ENCODE measurements around the gene ABCC8. TPM values are rescaled to one million over a fixed set of nuclear protein-coding genes. Genes with fewer than 3 reads are reported as not detected.
A peak's percentile ranks its signal among the peaks of the same experiment; 100 is the strongest.

Gene ABCC8
- total RNA-seq, 6 experiments from 2014 or later, result 1.3 to 1.5 TPM; not detected in 4

DNA sequence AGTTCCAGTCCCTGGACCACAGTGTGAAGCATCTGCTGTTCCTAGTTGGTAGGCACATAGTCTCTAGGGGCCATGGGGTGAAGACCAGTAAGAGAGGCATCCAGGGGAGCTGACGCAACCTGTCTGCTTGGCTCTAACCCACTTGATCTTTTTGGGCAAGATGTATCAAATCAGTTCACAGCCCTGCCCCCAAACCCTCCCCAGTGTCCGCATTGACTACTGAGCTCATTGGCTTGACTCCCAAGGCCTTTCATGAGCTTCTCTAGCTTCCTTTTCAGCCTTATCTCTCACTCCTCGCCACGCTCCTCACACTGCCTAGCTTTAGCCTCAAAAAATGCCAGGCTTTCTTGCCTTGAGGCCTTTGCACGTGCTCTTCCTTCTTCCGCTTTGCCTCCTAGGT, 29.7 kb upstream of the ABCC8 start:
- Histone ChIP-seq H3K9me3 (no peaks in the 10 kb centered on the region), H3K4me3 (no peak overlapping the region), H3K27me3 (no peaks in the 10 kb centered on the region), H3K36me3 (no peaks in the 10 kb centered on the region), H3K27ac (no peak overlapping the region), H3K4me1 (no peaks in the 10 kb centered on the region)
- DNase-seq, result no peak
- 73% methylated on average over 3 of the region's 6 CpGs for WGBS (ENCODE audit: insufficient coverage, low coverage, low lambda C conversion rate, missing lambda C conversion rate)
- intact Hi-C loops (cut with DNase I), result no loop called here
- TF ChIP-seq, protein P1, sequence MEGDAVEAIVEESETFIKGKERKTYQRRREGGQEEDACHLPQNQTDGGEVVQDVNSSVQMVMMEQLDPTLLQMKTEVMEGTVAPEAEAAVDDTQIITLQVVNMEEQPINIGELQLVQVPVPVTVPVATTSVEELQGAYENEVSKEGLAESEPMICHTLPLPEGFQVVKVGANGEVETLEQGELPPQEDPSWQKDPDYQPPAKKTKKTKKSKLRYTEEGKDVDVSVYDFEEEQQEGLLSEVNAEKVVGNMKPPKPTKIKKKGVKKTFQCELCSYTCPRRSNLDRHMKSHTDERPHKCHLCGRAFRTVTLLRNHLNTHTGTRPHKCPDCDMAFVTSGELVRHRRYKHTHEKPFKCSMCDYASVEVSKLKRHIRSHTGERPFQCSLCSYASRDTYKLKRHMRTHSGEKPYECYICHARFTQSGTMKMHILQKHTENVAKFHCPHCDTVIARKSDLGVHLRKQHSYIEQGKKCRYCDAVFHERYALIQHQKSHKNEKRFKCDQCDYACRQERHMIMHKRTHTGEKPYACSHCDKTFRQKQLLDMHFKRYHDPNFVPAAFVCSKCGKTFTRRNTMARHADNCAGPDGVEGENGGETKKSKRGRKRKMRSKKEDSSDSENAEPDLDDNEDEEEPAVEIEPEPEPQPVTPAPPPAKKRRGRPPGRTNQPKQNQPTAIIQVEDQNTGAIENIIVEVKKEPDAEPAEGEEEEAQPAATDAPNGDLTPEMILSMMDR (IDR thresholded peaks at IDR 0.05), result no peak
- no peak for TF ChIP-seq POLR2A (IDR thresholded peaks at IDR 0.05)
- ATAC-seq, result no peak

- intact Hi-C loops (cut with DNase I), result loop anchor here in 1 of 2 donors (2.0 kb wide), 1 partner anchor 122 kb away; no protein-coding TSS in a partner anchor
- 59% methylated on average over 4 of the region's 4 CpGs for WGBS (ENCODE audit: insufficient coverage, low coverage, low lambda C conversion rate, missing lambda C conversion rate)
These were observed 28.5 kb upstream of the ABCC8 start for GRCh38 chr11:17505146-17505545.

GRCh38 chr11:17504330-17505107, 27.9 kb upstream of the ABCC8 start:
- no peaks in the 10 kb centered on the region for H3K4me1 ChIP-seq
- TF ChIP-seq, protein P1 (IDR thresholded peaks at IDR 0.05), result peak; percentile 92 to 98 (median 94)
- no peak for TF ChIP-seq POLR2A (IDR thresholded peaks at IDR 0.05)
- peak; percentile 82 to 84 (median 82) for DNase-seq
- intact Hi-C loops (cut with DNase I), result loop anchor here (2.0 to 5.0 kb wide), 2 partner anchors 117 to 122 kb away; partner anchors contain the start of gene KCNJ11 (in 1 of the 2)
- no peaks in the 10 kb centered on the region for H3K27me3 ChIP-seq
- no peak overlapping the region for H3K27ac ChIP-seq
- ATAC-seq, result peak; percentile 88 to 96 (median 93)
- no peaks in the 10 kb centered on the region for H3K9me3 ChIP-seq
- no peaks in the 10 kb centered on the region for H3K36me3 ChIP-seq
- 38% methylated on average over 3 of the region's 9 CpGs for WGBS (ENCODE audit: insufficient coverage, low coverage, low lambda C conversion rate, missing lambda C conversion rate)
- no peak overlapping the region for H3K4me3 ChIP-seq

More at GRCh38 chr11:17505146-17505545, 28.5 kb upstream of the ABCC8 start:
- TF ChIP-seq, protein P1 (IDR thresholded peaks at IDR 0.05), result no peak
- no peak for TF ChIP-seq POLR2A (IDR thresholded peaks at IDR 0.05)
- Histone ChIP-seq H3K36me3 (no peaks in the 10 kb centered on the region), H3K4me1 (no peaks in the 10 kb centered on the region), H3K4me3 (no peak overlapping the region), H3K27me3 (no peaks in the 10 kb centered on the region), H3K27ac (no peak overlapping the region), H3K9me3 (no peaks in the 10 kb centered on the region)
- no peak for DNase-seq
- no peak for ATAC-seq

DNA sequence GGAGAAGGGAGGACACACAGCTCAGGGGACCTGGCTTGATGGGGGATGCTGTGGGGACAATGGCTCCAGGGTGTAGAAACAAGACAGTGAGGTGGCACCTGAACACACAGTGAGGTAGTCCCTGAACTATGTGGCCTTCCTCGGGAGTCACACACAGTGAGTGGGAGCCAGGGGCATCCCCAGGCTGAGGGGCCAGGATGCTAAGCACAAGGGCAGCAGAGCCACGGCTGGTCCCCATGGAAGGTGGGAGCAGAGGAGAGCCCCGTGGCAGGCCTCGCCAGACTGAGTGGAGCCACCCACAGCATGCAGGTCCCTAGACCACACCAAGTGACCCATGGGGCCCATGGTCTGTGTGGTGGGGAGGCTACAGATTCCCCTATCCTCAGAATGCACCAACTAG, 26.0 kb upstream of the ABCC8 start:
- Histone ChIP-seq H3K4me1 (no peaks in the 10 kb centered on the region), H3K4me3 (no peak overlapping the region), H3K27ac (no peak overlapping the region), H3K27me3 (no peaks in the 10 kb centered on the region), H3K9me3 (no peaks in the 10 kb centered on the region), H3K36me3 (no peaks in the 10 kb centered on the region)
- TF ChIP-seq, protein P1 (IDR thresholded peaks at IDR 0.05), result no peak
- no peak for TF ChIP-seq POLR2A (IDR thresholded peaks at IDR 0.05)
- no peak for DNase-seq
- intact Hi-C loops (cut with DNase I), result loop anchor here in 1 of 2 donors (5.0 kb wide), 1 partner anchor 115 kb away; the partner anchor contains the start of gene KCNJ11
- no peak for ATAC-seq
- no CpG with 5 or more reads among the region's 4 CpGs for WGBS (ENCODE audit: insufficient coverage, low coverage, low lambda C conversion rate, missing lambda C conversion rate)

All from right lobe of liver (tissue), 6 donors.